Activated effector memory CD4-positive, alpha-beta T cell treated with Interleukin-2 at 50 U/mL for 16 hours (primary cell): Measurements from ENCODE around the gene A1CF.
"Not testable (repeated sequence)": the region's sequence is repeated elsewhere in the genome, so short reads cannot be mapped to it uniquely, and the experiment has no call there.

Source experiments
- DNase-seq: peaks from one replicate; pipeline ENCODE4 v3.0.0-alpha.2; 2020

The A1CF gene

GRCh38 chr10:50857579-50857978 is 27.8 kb downstream of the A1CF start:
- no peak for DNase-seq

GRCh38 chr10:50855461-50855860 is 30.0 kb downstream of the A1CF start:
- DNase-seq, result no peak

- DNase-seq, result no peak
These were observed 30.4 kb downstream of the A1CF start for GRCh38 chr10:50855015-50855414.

GRCh38 chr10:50853557-50853956 is 31.9 kb downstream of the A1CF start:
- DNase-seq, result no peak

- DNase-seq, result no peak
These were observed 33.3 kb downstream of the A1CF start for GRCh38 chr10:50851884-50852671.

GRCh38 chr10:50850578-50851230 is 34.7 kb downstream of the A1CF start:
- no peak for DNase-seq

GRCh38 chr10:50846753-50847152 is 38.7 kb downstream of the A1CF start:
- no peak for DNase-seq

GRCh38 chr10:50837095-50837494 is 48.3 kb downstream of the A1CF start:
- no peak for DNase-seq

GRCh38 chr10:50832171-50832751 is 53.2 kb downstream of the A1CF start:
- no peak for DNase-seq

- no peak for DNase-seq
These were observed 55.4 kb downstream of the A1CF start for GRCh38 chr10:50830066-50830465.

GRCh38 chr10:50824782-50825181 is 60.6 kb downstream of the A1CF start:
- no peak for DNase-seq

GRCh38 chr10:50823789-50824188 is 61.6 kb downstream of the A1CF start:
- no peak for DNase-seq

- no peak for DNase-seq
These were observed 75.8 kb downstream of the A1CF start for GRCh38 chr10:50809596-50809995.

- no peak for DNase-seq
These were observed 77.3 kb downstream of the A1CF start for GRCh38 chr10:50807851-50808776.

- DNase-seq, result no peak
These were observed 79.3 kb downstream of the A1CF start for GRCh38 chr10:50805981-50806622.

- DNase-seq, result no peak
These were observed 85.8 kb downstream of the A1CF start for GRCh38 chr10:50799595-50799994.

- no peak for DNase-seq
These were observed 87.1 kb downstream of the A1CF start for GRCh38 chr10:50798297-50798696.

GRCh38 chr10:50796693-50797092 is 88.7 kb downstream of the A1CF start:
- DNase-seq, result no peak

- no peak for DNase-seq
These were observed 90.9 kb downstream of the A1CF start for GRCh38 chr10:50794490-50794889.

GRCh38 chr10:50788951-50789945 is 96.2 kb downstream of the A1CF start:
- no peak for DNase-seq

GRCh38 chr10:50787962-50788361 is 97.5 kb downstream of the A1CF start:
- DNase-seq, result not testable (repeated sequence)
